SH-SY5Y (cell line): ENCODE data around the gene BEND7.

Experiments used
- GATA2 ChIP-seq: IDR thresholded peaks from 2 replicates; pipeline ENCODE4 v1.6.1; 2011; ENCODE audit warnings: mild to moderate bottlenecking, low read depth, low read length
- GATA3 ChIP-seq: IDR thresholded peaks from 2 replicates; pipeline ENCODE4 v1.6.1; 2011; ENCODE audit warnings: low read depth, mild to moderate bottlenecking, low read length, moderate library complexity

DNA sequence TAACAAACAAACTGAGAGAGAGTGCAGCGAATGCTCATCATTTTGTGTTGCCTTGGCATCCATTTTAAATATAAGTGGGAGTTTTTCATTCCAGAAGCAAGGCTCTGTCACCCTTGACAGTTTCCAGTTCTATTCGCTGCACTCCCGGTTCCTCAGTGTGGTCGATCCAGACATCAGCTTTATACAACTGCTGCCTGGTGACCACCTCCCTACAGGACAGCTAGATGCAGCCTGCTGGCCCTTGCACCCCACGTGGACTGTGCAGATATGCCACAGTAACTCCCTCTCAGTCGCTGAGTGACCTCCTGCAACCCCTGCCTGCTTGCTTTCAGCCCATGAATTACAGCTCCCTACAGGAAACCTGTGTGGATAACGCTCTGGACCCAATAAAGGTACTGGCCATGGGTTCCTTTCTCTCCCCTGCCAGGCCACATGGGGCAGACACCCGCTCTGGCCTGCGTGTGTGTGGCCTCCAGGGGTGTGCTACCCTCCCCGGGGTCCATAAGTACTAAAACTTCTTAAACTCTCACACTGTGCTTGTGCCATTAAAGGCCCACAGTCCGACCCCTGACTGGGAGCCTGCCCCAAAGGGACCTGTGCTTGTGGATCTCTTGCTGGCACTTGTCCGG lies 23.6 kb downstream of the BEND7 start:
- TF ChIP-seq GATA2: no peak
- TF ChIP-seq GATA3: no peak
